ENCODE data around the gene TMBIM4. TPM values are rescaled to one million over a fixed set of nuclear protein-coding genes. Genes with fewer than 3 reads are reported as not detected.

Gene TMBIM4
- total RNA-seq, 2 donors from 2014 or later = 18.7 to 21.9 TPM

GRCh38 chr12:66160704-66161103 is 9.1 kb downstream of the TMBIM4 start:
- H3K4me3 ChIP-seq (ENCODE audit: low read length) = no peak overlapping the region
- Mint-ChIP-seq H3K4me3 (no peak overlapping the region), H3K4me1 (no peaks in the 10 kb centered on the region)

GRCh38 chr12:66159123-66159522 is 10.7 kb downstream of the TMBIM4 start:
- H3K27ac ChIP-seq (ENCODE audit: low read depth, low read length) = no peak overlapping the region
- Mint-ChIP-seq H3K9me3 (peaks cover 11% of the 10 kb centered on the region), H3K36me3 (ENCODE audit: low read depth) (peaks cover 14% of the 10 kb centered on the region), H3K27me3 (ENCODE audit: insufficient read depth) (no peaks in the 10 kb centered on the region), H3K27ac (no peak overlapping the region), H3K4me1 (no peaks in the 10 kb centered on the region), H3K4me3 (no peak overlapping the region)
- no peak overlapping the region for H3K4me3 ChIP-seq (ENCODE audit: low read length)
- DNase-seq = no peak
- H3K27me3 ChIP-seq (ENCODE audit: control insufficient read depth, insufficient read depth, low read length, poor library complexity, severe bottlenecking) = no peaks in the 10 kb centered on the region
- H3K9ac ChIP-seq (ENCODE audit: extremely low read depth, low read length, poor library complexity, severe bottlenecking) = no peak overlapping the region
- peaks cover 5% of the 10 kb centered on the region for H3K9me3 ChIP-seq (ENCODE audit: control insufficient read depth, low read length)
- no peak for TF ChIP-seq CTCF (conservative IDR thresholded peaks at IDR 0.05)
- H3K36me3 ChIP-seq (ENCODE audit: control insufficient read depth, insufficient read depth, low read length) = peaks cover 16% of the 10 kb centered on the region
- no peaks in the 10 kb centered on the region for H3K4me1 ChIP-seq (ENCODE audit: control insufficient read depth, insufficient read depth, low read length)

More at GRCh38 chr12:66160704-66161103, 9.1 kb downstream of the TMBIM4 start:
- Histone ChIP-seq H3K36me3 (ENCODE audit: control insufficient read depth, insufficient read depth, low read length) (peaks cover 16% of the 10 kb centered on the region), H3K27me3 (ENCODE audit: control insufficient read depth, insufficient read depth, low read length, poor library complexity, severe bottlenecking) (no peaks in the 10 kb centered on the region), H3K4me1 (ENCODE audit: control insufficient read depth, insufficient read depth, low read length) (no peaks in the 10 kb centered on the region), H3K9me3 (ENCODE audit: control insufficient read depth, low read length) (peaks cover 16% of the 10 kb centered on the region), H3K27ac (ENCODE audit: low read depth, low read length) (no peak overlapping the region), H3K9ac (ENCODE audit: extremely low read depth, low read length, poor library complexity, severe bottlenecking) (no peak overlapping the region)
- WGBS, 2 experiments (ENCODE audit: insufficient coverage in 1 of 2, insufficient read length in 1 of 2) = 91 to 94% methylated on average over 14 to 28 of the region's 28 CpGs
- no peak for TF ChIP-seq CTCF (conservative IDR thresholded peaks at IDR 0.05)
- no peak for DNase-seq
- no peaks in the 10 kb centered on the region for H3K27me3 Mint-ChIP-seq (ENCODE audit: insufficient read depth)
- H3K36me3 Mint-ChIP-seq (ENCODE audit: low read depth) = peaks cover 21% of the 10 kb centered on the region
- H3K27ac Mint-ChIP-seq = no peak overlapping the region
- H3K9me3 Mint-ChIP-seq = peaks cover 23% of the 10 kb centered on the region

- H3K4me1 Mint-ChIP-seq = no peaks in the 10 kb centered on the region
- Histone ChIP-seq H3K36me3 (ENCODE audit: control insufficient read depth, insufficient read depth, low read length) (peaks cover 16% of the 10 kb centered on the region), H3K4me3 (ENCODE audit: low read length) (no peak overlapping the region), H3K4me1 (ENCODE audit: control insufficient read depth, insufficient read depth, low read length) (no peaks in the 10 kb centered on the region), H3K27me3 (ENCODE audit: control insufficient read depth, insufficient read depth, low read length, poor library complexity, severe bottlenecking) (no peaks in the 10 kb centered on the region), H3K9me3 (ENCODE audit: control insufficient read depth, low read length) (peaks cover 5% of the 10 kb centered on the region), H3K27ac (ENCODE audit: low read depth, low read length) (no peak overlapping the region), H3K9ac (ENCODE audit: extremely low read depth, low read length, poor library complexity, severe bottlenecking) (no peak overlapping the region)
- H3K27me3 Mint-ChIP-seq (ENCODE audit: insufficient read depth) = no peaks in the 10 kb centered on the region
- 97 to 100% methylated on average over 1 to 2 of the region's 2 CpGs for WGBS, 2 experiments (ENCODE audit: insufficient coverage in 1 of 2, insufficient read length in 1 of 2)
- H3K4me3 Mint-ChIP-seq = no peak overlapping the region
- H3K36me3 Mint-ChIP-seq (ENCODE audit: low read depth) = peaks cover 12% of the 10 kb centered on the region
- peaks cover 8% of the 10 kb centered on the region for H3K9me3 Mint-ChIP-seq
- TF ChIP-seq CTCF (conservative IDR thresholded peaks at IDR 0.05) = no peak
- H3K27ac Mint-ChIP-seq = no peak overlapping the region
- DNase-seq = no peak
Observed at GRCh38 chr12:66156654-66157053, 13.1 kb downstream of the TMBIM4 start.

All from endodermal cell (in vitro differentiated cells).